DMS 273 (cell line): ENCODE data around the gene PON3.
"Not testable (repeated sequence)": the region's sequence is repeated elsewhere in the genome, so short reads cannot be mapped to it uniquely, and the experiment has no call there.

Experiments used
- DNase-seq: peaks from one replicate; lab custom pipeline; 2025; ENCODE audit not compliant: unreplicated experiment; lab: John Stamatoyannopoulos, UW

PON3 gene

GRCh38 chr7:95412075-95412474 lies 15.9 kb upstream of the PON3 start:
- DNase-seq, result no peak

DNA sequence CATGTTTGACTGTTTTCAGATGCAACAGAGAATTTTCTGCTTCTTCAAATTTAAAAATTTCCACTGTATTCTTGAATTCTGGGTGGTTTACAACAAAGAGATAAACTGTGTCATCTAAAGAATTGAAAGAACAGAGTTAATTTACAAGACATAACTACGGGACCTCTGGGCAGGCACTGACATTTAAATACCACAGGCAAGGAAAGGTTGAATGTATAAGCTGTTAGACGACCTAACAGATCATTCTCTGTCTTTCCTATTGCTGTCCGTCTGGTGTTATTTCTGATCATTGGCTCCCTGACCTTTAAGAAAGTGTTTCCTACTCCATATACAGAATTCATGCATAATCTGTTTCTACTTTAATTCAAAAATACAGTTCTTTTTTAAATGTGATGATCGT lies 15.5 kb upstream of the PON3 start:
- no peak for DNase-seq

DNA sequence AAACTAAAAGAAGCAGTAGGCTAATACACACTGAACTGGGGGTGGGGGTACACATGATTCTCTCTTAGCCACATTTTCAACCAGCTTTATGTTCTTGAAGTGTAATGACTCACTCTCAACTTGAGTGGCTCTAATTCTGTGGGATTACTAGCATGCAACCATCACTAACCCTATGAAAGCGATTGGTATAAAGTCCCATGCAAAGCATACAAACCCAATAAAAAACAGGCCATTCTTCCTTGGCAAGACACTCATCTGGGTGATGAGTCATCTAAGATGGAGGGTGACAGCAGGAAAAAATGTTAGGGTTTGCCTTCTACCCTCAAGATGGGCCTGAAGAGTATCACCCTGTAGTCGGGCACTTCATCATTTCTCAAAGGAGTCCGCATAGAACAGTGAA lies 14.9 kb upstream of the PON3 start:
- DNase-seq, result no peak

GRCh38 chr7:95407751-95408150 lies 11.6 kb upstream of the PON3 start:
- DNase-seq, result no peak

GRCh38 chr7:95405800-95406199 lies 9.6 kb upstream of the PON3 start:
- DNase-seq, result no peak

- no peak for DNase-seq
These were observed 9.0 kb upstream of the PON3 start for GRCh38 chr7:95405208-95405607.

GRCh38 chr7:95404316-95404865 lies 8.2 kb upstream of the PON3 start:
- peak; percentile 18 for DNase-seq

- peak; percentile 84 for DNase-seq
These were observed 2.2 kb upstream of the PON3 start for GRCh38 chr7:95398155-95398940.

DNA sequence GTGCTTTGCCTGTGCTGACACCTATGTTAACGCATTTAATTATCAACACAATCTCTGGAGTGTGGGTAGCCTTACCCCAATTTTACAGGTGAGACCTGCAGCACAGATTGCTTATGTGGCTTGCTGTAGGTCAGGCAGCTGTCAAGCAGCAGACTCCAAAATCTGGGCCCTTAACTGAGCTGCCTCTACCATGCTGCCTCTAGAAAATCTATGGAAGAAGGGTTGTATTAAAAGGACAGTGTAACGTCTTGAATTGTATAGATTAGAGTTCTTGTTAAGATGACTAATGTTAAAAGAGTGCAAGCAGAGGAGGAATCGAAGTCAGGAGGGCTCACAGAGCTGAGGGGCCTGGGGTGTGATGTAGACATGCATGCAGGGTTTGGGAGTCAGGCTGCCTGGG lies 1.2 kb upstream of the PON3 start:
- peak; percentile 24 for DNase-seq

DNA sequence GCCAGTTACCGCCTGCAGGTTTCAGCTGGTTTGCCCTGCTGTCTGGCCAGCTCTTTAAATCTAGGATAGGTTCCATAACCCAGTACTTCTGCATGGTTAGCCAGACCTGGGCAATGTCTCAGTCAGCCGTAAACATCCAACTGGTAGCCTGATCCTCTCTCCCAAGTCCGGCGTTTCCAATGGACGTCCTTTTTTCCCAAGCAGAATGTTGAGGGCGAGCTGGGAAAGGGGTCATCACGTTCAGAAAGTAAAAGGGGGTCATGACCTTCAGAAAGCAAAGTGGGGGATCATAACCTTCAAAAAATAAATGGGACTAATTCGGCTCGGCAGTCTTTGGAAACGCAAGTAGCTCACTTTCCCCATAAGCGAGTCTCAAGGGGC lies 430 bp downstream of the PON3 start:
- no peak for DNase-seq

DNA sequence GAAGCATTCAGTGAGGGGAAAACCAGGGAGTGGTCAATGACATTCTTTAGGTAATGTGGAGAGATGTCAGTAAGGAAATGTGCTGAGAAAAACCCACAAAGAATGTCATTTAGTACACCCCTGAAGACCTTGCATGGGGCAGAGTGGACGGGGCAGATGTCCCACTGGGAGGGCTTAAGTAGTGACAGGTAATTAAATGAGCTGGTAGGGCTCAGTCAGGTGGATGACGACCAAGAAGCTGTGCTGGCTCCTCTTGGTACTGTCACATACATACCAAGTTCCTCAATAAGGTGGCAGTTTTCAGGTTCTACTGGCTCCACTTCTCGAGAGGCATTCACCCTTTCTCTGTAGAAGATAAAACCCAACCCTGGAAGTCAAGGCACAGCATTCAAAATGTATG lies 1.8 kb downstream of the PON3 start:
- no peak for DNase-seq

DNA sequence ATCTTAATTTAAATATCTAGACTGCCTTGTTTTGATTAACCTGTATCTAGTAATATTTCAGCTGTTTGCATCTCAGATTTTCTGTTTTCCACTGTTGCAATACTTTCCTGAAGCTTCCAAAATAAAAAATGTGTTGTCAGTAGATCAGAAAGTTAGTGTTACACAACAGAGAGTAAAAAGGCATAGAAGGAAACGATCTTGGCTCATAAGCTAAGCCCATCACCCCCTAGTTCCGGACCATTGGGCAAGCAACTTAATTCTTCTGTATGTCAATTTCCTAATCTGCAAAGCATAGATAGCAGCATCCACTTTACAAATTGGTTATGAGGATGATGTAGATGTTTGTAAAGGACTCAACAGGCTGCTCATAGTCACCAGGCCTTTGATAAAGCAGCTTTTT lies 4.4 kb downstream of the PON3 start:
- no peak for DNase-seq

DNA sequence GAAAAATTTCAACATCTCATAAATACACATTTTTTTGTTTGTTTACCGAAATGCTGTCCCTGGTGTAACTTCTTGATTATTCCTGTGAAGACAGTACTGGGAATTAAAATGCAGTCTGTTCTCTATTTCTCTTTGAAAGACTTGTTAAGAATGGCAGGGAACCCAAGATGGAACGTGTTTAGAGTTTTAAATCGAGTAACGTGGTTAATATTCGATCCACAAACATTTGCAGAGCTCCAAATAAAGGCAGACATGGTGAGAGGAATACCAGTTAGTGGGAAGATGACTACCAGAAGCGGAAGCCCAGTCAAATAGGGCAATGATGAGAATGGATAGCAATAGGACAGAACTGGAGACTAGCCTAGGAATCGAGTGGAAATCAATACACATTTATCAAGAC lies 6.7 kb downstream of the PON3 start:
- DNase-seq, result no peak

DNA sequence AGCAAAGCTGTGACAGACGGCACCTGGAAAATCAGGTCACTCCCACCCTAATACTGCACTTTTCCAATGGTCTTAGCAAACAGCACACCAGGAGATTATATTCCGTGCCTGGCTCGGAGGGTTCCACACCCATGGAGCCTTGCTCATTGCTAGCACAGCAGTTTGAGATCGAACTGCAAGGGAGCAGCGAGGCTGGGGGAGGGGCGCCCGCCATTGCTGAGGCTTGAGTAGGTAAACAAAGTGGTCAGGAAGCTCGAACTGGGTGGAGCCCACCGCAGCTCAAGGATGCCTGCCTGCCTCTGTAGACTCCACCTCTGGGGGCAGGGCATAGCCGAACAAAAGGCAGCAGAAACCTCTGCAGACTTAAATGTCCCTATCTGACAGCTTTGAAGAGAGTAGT lies 16.7 kb downstream of the PON3 start:
- DNase-seq, result not testable (repeated sequence)

- no peak for DNase-seq
These were observed 19.4 kb downstream of the PON3 start for GRCh38 chr7:95376632-95377400.

DNA sequence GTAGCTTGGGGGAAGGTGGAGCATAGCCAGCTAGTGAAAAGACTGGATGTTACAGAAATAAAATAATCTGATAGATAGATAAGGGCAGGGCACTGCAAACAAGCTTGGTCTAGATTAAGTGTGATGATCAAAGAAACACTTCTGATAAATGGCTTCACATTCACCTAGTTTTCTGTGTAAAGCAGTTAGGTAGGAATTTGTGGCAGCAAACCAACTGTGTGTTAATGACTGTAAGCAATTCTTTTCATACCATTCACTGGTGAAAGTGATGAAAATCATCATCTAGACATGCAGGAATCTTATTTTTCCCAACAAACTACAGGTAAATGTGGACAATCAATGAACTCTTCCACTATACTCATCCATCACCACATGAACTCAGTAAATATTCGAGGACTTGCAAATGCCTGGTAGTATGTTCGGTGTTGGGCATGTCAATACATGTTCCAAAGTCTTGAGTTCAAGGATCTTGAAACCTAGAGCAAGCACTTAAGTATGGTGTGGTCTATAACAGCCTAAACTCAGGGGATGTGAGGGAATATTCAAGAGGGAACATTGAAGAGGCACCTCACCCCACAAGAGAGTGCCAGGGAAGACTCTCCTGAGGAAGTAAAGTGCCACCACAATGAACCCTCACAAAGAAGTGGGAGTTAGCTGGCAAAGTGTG lies 20.5 kb downstream of the PON3 start:
- no peak for DNase-seq

DNA sequence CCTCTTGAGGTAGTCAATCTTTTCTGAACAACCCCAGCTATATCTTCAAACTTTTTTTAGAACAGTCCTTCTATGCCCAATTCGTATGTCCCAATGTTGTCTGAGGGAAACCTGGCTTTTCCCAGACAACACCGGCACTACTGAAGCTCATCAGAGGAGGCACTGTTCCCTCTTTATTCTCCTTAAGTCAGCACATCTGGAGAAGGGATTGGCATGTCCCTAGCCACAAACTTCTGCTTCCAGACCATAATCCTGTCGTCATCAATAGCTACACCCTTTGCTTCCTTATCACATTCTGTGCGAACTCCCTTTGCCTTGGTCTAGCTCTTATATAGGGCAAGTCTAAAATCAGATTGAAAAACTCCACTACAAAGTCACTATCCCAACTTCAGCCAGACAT lies 22.9 kb downstream of the PON3 start:
- no peak for DNase-seq

DNA sequence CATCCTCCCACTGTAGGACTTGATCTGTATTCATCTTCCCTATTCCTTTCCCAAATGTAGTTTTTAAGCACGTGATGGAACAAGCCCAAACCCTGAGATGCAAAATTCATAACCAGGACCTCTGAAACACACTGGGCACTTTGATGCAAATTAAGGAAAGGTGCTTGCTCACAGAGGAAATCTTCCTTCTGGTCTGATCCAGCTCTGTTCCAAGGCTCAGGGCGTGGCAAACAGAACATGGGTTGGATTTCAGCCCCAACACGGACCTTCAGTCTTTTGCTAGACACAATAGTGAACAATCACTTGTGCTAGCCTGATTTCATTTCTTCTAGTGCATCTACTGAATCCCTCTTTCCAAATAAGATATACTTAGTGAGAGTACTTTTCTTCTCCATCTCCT lies 27.9 kb downstream of the PON3 start:
- DNase-seq, result no peak

DNA sequence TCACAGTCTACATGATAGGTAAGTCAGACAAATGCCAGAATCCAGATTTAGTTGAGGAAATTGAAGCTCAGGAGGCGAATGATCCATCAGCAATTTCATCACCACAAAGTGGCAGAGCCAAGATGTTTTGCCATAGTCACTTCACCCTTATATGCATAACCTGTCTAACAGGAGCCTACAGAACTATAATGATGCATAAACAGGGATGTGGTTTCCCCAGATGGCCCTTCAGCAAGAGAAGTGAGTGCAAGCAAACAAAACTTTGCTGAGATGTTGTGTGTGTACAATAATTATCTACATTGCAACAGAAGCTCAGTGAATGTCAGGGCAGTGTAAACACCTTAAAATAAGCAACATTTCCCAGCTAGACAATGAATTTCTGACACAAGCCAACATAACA lies 28.6 kb downstream of the PON3 start:
- no peak for DNase-seq

DNA sequence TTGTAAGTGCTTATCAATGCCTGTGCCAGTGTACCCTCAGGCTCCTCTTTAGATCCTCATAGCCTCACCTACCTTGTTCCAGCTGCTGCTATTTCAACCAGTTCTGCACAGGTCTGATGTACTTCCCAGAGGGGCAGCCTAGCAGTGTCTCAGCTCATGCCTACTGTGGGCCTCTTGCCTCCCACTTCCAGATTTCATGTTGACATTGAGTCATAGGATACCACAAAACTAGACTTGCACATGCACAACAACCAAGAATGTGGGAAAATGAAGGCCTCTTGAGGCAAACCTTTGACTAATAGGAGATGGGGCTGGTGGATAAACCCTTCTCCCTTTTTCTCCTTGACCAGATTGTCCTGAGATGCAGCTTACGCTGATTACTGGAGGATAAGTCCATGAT lies 31.0 kb downstream of the PON3 start:
- DNase-seq, result no peak

GRCh38 chr7:95357623-95358022 lies 38.6 kb downstream of the PON3 start:
- peak; percentile 10 for DNase-seq
